Neural cell (in vitro differentiated cells): ENCODE results near the gene HDC. TPM values are rescaled to one million over a fixed set of nuclear protein-coding genes. Genes with fewer than 3 reads are reported as not detected.

Experiments used
- H2AFZ ChIP-seq: fragments of 200-600, 300-800 bp; sonication (generic), shearing (Covaris generic); 2 replicates; pipeline ENCODE4 v1.6.0; 2014; ENCODE audit warnings: low read depth, mild to moderate bottlenecking, antibody characterized with exemption, low read length, moderate library complexity
- H3F3A ChIP-seq: fragments of 200-600 bp; shearing (Covaris generic); 2 replicates; pipeline ENCODE4 v1.6.1; 2016; ENCODE audit warnings: mild to moderate bottlenecking, moderate library complexity, mixed read lengths, antibody characterized with exemption, low read length; ENCODE audit not compliant: insufficient read depth, poor library complexity, severe bottlenecking
- H3K27ac ChIP-seq: fragments of 200-600, 300-800 bp; sonication (generic), shearing (Covaris generic); 2 replicates; pipeline ENCODE4 v1.5.1; 2014; ENCODE audit warnings: mild to moderate bottlenecking, low read length, moderate library complexity
- H3K27me3 ChIP-seq: fragments of 300-800, 200-600 bp; sonication (generic), shearing (Covaris generic); 2 replicates; pipeline ENCODE4 v1.6.0; 2014; ENCODE audit warnings: mild to moderate bottlenecking, low read depth, low read length, moderate library complexity; ENCODE audit not compliant: insufficient read depth
- H3K36me3 ChIP-seq: fragments of 300-800, 200-600 bp; sonication (generic), shearing (Covaris generic); 2 replicates; pipeline ENCODE4 v1.5.1; 2014; ENCODE audit warnings: mild to moderate bottlenecking, antibody characterized with exemption, low read length, moderate library complexity; ENCODE audit not compliant: insufficient read depth
- H3K4me2 ChIP-seq: fragments of 300-800, 200-600 bp; sonication (generic), shearing (Covaris generic); 2 replicates; pipeline ENCODE4 v1.6.0; 2014; ENCODE audit warnings: mild to moderate bottlenecking, low read length
- H3K4me3 ChIP-seq: fragments of 300-800, 200-600 bp; sonication (generic), shearing (Covaris generic); 2 replicates; pipeline ENCODE4 v1.5.1; 2014; ENCODE audit warnings: mild to moderate bottlenecking, low read length, moderate library complexity
- H3K79me2 ChIP-seq: fragments of 200-600 bp; shearing (Covaris generic); replicated peaks from 2 replicates; pipeline ENCODE4 v1.6.0; 2014; ENCODE audit warnings: mild to moderate bottlenecking, low read length, moderate library complexity; ENCODE audit not compliant: insufficient read depth
- H3K9ac ChIP-seq: fragments of 300-800, 200-600 bp; sonication (generic), shearing (Covaris generic); 2 replicates; pipeline ENCODE4 v1.6.1; 2016; ENCODE audit warnings: mild to moderate bottlenecking, low read length, mixed read lengths
- H3K9me2 ChIP-seq: fragments of 200-600 bp; shearing (Covaris generic); 2 replicates; pipeline ENCODE4 v1.6.1; 2016; ENCODE audit warnings: mild to moderate bottlenecking, low read length, mixed read lengths; ENCODE audit not compliant: insufficient read depth
- H3K9me3 ChIP-seq: fragments of 200-600, 300-800 bp; sonication (generic), shearing (Covaris generic); 2 replicates; pipeline ENCODE4 v1.6.1; 2016; ENCODE audit warnings: mild to moderate bottlenecking, mixed run types, low read length, moderate library complexity, mixed read lengths
- H4K20me1 ChIP-seq: fragments of 200-600 bp; shearing (Covaris generic); 2 replicates; pipeline ENCODE4 v1.6.1; 2016; ENCODE audit warnings: mild to moderate bottlenecking, mixed run types; ENCODE audit not compliant: insufficient read depth
- CTCF ChIP-seq: fragments of 450-650 bp; IDR thresholded peaks from 2 replicates; pipeline ENCODE4 v1.5.1; 2014; ENCODE audit warnings: antibody characterized with exemption, mild to moderate bottlenecking, moderate library complexity; ENCODE audit not compliant: poor library complexity, severe bottlenecking
- EP300 ChIP-seq: fragments of 450-650 bp; conservative IDR thresholded peaks from 2 replicates; pipeline ENCODE4 v1.6.1; 2014; ENCODE audit warnings: antibody characterized with exemption, mild to moderate bottlenecking, moderate library complexity; ENCODE audit not compliant: poor library complexity, severe bottlenecking
- EZH2 ChIP-seq: fragments of 200-600, 300-800 bp; shearing (Covaris generic), sonication (generic); IDR thresholded peaks from 2 replicates; pipeline ENCODE4 v1.6.1; 2014; ENCODE audit warnings: antibody characterized with exemption, low read length, borderline replicate concordance, mild to moderate bottlenecking; ENCODE audit not compliant: insufficient read depth, poor library complexity, severe bottlenecking
- MXI1 ChIP-seq: fragments of 450-650 bp; conservative IDR thresholded peaks from 2 replicates; pipeline ENCODE4 v1.6.1; 2014; ENCODE audit warnings: antibody characterized with exemption, mild to moderate bottlenecking; ENCODE audit not compliant: poor library complexity, severe bottlenecking
- POLR2AphosphoS5 ChIP-seq: IDR thresholded peaks from 2 replicates; pipeline ENCODE4 v1.6.1; 2012
- RAD21 ChIP-seq: fragments of 450-650 bp; conservative IDR thresholded peaks from 2 replicates; pipeline ENCODE4 v1.6.1; 2014; ENCODE audit warnings: antibody characterized with exemption, mild to moderate bottlenecking, moderate library complexity
- REST ChIP-seq: IDR thresholded peaks from 2 replicates; pipeline ENCODE4 v1.6.1; 2012; ENCODE audit warnings: borderline replicate concordance
- SMC3 ChIP-seq: fragments of 450-650 bp; conservative IDR thresholded peaks from 2 replicates; pipeline ENCODE4 v1.6.1; 2014; ENCODE audit warnings: antibody characterized with exemption, mild to moderate bottlenecking, moderate library complexity; ENCODE audit not compliant: poor library complexity
- TAF1 ChIP-seq: IDR thresholded peaks from 2 replicates; pipeline ENCODE4 v1.6.1; 2012; ENCODE audit warnings: low read depth
- polyA plus RNA-seq: library from polyadenylated mRNA; depleted of rRNA; stranded (reverse); fragments of >200 nt; gene quantifications from 2 replicates; pipeline ENCODE4 v1.2.3, GENCODE V29; 2014

HDC gene
- polyA plus RNA-seq, 1 donor from 2014 or later = 4.5 TPM

GRCh38 chr15:50235794-50236193, 29.7 kb downstream of the HDC start:
- Histone ChIP-seq H3K9me3 (no peaks in the 10 kb centered on the region), H3K4me3 (no peak overlapping the region), H3K27me3 (no peaks in the 10 kb centered on the region), H4K20me1 (no peaks in the 10 kb centered on the region), H2AFZ (no peak overlapping the region), H3K27ac (no peak overlapping the region), H3K4me2 (no peak overlapping the region), H3K9me2 (no peaks in the 10 kb centered on the region), H3F3A (no peaks in the 10 kb centered on the region), H3K79me2 (no peaks in the 10 kb centered on the region), H3K36me3 (no peaks in the 10 kb centered on the region), H3K9ac (no peak overlapping the region)
- TF ChIP-seq REST (no peak), CTCF (no peak), POLR2AphosphoS5 (no peak), EZH2 (no peak), SMC3 (no peak), TAF1 (no peak), EP300 (no peak), MXI1 (no peak), RAD21 (no peak)

GRCh38 chr15:50234764-50235163, 30.8 kb downstream of the HDC start:
- Histone ChIP-seq H3K79me2 (no peaks in the 10 kb centered on the region), H3K9ac (no peak overlapping the region), H3F3A (no peaks in the 10 kb centered on the region), H3K4me3 (no peak overlapping the region), H3K9me3 (no peaks in the 10 kb centered on the region), H3K4me2 (no peak overlapping the region), H3K9me2 (no peaks in the 10 kb centered on the region), H3K36me3 (no peaks in the 10 kb centered on the region), H2AFZ (no peak overlapping the region), H3K27me3 (no peaks in the 10 kb centered on the region), H3K27ac (no peak overlapping the region), H4K20me1 (no peaks in the 10 kb centered on the region)
- TF ChIP-seq MXI1 = no peak
- TF ChIP-seq TAF1 = no peak
- TF ChIP-seq SMC3 = no peak
- no peak for TF ChIP-seq EZH2
- TF ChIP-seq EP300 = no peak
- no peak for TF ChIP-seq CTCF
- TF ChIP-seq REST = no peak
- no peak for TF ChIP-seq RAD21
- no peak for TF ChIP-seq POLR2AphosphoS5
